GM19035 (cell line): ENCODE results near the gene IDH2.

Source experiments
- ATAC-seq: cut with Tn5 transposase; IDR thresholded peaks from one replicate; pipeline ENCODE4 v1.9.1; 2021; ENCODE audit not compliant: unreplicated experiment

The IDH2 gene

DNA sequence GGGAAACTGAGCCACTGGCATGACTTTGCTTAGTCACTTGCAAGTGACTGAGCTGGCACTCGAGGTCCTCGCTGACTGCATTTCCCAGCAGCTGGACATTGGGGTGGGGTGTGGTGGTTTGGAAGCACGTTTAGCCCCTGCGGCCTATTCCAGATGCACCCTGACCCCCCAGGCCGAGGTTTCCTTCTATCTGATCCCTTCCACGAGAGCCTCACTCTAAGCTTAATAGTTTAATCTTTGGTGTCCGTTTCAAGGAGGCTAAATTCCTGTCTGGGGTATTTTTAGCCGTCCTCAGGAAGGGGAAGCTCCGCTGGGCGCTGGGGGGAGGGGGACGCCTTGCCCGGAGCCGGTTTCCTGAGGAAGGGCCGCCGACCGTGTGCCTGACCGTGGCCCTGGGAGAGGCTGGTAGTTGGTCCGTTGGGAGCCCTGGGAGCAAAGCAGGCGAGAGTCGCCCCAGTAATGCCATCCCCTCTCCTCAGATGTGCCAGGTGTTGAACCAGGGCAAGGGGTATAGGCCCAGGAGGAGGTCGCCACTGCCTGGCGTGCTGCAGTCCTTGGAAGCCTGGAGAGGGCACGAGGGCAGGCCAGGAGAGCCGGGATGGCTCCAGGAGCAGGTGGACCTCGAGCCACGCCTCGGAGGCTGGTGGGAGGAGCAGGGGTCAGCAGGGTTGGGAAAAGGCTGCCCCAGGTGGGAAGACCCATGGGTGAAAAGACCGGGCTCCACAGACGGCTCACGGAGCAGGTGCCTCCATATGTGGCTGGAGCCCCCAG lies 37.2 kb downstream of the IDH2 start:
- no peak for ATAC-seq

GRCh38 chr15:90063770-90064247 lies 38.5 kb downstream of the IDH2 start:
- ATAC-seq, result no peak

GRCh38 chr15:90062973-90063769 lies 39.1 kb downstream of the IDH2 start:
- ATAC-seq, result no peak

DNA sequence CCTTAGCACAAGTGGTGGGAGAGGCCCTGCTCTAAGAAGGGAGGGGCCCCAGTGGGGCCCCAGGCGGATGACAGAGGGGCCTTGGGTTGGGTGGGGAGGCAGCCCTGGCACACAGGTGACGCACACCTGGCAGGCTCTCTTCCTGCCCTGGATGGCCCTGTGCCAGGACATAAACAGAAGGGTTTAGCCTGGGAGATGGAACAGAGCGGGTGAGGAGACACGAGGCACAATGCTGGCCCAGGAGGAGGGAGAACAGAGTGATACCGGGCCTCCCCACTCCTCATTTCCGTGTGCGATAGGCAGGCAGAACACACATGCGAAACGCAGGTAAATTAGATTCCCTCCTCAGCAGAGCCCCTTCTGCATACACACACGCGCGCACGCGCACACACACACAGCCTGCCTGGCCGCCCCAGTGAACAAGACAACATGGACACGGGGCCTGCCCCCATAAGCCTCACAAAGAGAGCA lies 39.8 kb downstream of the IDH2 start:
- ATAC-seq, result no peak

DNA sequence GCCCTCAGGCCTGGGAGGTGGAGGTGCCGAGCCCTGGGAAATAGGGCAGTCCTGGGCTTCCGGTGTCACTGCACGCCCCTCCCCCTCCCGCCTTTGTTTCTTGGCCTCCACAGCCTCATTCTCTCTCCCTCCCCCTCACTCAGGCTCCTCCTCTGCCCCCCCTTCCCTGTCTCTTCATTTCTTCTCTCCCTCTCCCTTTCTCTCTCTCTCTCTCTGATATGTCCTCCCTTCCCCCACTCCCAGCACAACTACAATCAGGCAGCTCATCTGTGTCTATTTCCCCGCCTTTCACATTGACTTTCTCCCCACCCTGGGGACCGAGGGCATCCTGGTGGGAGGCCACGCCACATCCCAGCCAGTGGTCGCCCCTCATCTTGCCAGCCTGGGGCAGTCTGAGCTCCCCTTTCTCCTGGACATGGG lies 40.2 kb downstream of the IDH2 start:
- no peak for ATAC-seq

DNA sequence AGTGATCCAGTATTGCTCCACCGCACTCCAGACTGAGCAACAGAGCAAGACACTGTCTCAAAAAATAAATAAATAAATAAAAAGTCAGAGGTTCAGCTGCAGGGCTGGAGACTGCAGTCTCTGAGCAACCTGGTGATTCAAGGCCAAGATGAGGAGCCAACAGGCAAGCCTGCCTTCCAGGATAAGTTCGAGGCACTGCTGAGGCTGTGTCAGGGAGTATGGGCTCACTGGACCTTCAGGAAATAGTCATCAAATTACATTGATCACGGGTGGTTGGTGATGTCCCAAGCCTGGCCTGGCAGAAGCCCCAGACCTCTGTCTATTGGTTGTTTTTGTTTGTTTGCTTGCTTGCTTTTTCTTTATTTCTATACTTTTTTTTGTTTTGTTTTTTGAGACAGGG lies 41.5 kb downstream of the IDH2 start:
- ATAC-seq, result no peak

DNA sequence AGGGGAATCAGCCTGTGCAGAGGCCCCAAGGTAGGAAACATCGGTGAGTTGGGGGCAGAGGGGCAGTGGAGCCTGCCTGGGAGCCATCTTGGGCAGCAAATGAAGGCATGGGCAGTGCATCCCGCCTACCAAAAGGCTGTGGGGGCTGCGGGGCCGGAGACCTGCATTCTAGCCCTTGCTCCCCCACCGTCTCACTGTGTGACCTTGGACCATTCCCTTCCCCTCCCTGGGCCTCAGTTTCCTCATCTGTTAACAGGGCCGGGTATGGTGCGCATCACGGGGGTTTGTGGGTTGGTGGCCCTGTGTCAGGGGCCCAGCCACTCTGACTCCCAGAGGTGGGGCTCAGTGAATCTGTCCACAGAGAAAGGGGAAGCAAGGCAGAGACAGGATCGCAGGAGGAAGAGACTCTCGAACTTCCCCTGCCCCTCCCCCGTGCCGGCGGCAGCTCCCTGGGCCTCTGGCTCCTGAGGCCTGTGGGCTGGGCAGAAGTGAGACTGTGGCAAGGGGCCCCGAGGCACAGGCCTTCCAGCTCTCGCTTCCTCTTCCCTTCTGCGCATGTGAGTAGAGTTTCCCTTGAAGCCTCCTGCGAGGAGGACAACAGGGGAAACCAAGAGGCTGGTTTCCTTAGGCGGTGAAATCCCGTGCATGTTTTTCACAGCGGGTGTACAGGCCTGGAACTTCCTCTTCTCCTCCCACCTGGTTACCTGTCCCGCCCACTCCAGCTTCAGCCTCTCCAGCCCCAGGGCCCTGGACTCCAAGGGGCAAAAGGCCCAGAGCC lies 42.9 kb downstream of the IDH2 start:
- ATAC-seq, result peak; percentile 83

GRCh38 chr15:90058775-90059174 lies 43.5 kb downstream of the IDH2 start:
- ATAC-seq, result no peak

- ATAC-seq, result peak; percentile 32
These were observed 44.0 kb downstream of the IDH2 start for GRCh38 chr15:90058308-90058707.

GRCh38 chr15:90056529-90056928 lies 45.7 kb downstream of the IDH2 start:
- ATAC-seq, result no peak

GRCh38 chr15:90055182-90055581 lies 47.1 kb downstream of the IDH2 start:
- no peak for ATAC-seq

DNA sequence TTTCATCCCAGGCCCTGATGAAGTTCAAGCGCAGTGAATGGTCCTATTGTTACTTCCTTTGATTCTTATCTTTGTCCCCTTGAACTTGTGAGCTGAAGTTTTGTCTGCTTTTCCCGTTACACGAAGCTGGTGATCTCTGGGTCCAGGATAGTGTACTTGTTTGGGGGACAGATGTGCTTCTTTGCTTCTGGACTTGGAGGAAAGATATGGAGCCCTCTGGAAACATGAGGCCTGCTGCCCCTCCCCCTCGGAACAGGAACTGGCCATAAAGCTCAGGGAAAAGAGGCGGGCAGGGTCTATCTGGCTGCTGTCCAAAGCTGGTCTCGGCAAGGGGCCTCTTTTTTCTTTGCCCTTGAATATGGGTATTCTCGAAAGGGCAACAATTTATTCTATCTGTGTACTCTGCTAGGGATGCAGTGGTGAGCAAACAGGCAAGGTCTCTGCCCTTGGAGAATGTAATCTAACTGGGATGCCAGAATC lies 47.6 kb downstream of the IDH2 start:
- ATAC-seq, result no peak

- ATAC-seq, result no peak
These were observed 48.4 kb downstream of the IDH2 start for GRCh38 chr15:90053685-90054466.

DNA sequence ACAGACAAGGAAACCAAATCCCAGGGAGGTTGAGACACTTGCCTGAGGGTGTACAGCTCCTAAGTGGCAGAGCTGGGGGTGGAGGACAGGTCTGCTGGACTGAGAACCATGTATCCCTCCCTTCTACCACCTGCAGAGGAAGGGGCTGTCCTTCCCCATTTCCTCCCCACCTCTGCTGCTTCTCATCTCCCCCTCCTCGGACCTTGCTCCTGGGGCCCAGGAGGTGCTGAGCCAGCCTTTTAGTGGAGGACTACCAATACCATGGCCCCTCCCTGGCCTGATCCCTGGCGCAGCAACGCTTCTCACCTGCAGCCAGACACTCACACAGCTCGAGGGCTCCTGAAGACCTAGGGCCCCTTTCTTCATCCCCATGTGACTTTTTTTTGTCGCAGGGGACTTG lies 50.4 kb downstream of the IDH2 start:
- ATAC-seq, result no peak

- ATAC-seq, result no peak
These were observed 52.3 kb downstream of the IDH2 start for GRCh38 chr15:90049666-90050604.

- no peak for ATAC-seq
These were observed 53.2 kb downstream of the IDH2 start for GRCh38 chr15:90049030-90049429.

GRCh38 chr15:90047956-90048575 lies 54.2 kb downstream of the IDH2 start:
- ATAC-seq, result no peak

DNA sequence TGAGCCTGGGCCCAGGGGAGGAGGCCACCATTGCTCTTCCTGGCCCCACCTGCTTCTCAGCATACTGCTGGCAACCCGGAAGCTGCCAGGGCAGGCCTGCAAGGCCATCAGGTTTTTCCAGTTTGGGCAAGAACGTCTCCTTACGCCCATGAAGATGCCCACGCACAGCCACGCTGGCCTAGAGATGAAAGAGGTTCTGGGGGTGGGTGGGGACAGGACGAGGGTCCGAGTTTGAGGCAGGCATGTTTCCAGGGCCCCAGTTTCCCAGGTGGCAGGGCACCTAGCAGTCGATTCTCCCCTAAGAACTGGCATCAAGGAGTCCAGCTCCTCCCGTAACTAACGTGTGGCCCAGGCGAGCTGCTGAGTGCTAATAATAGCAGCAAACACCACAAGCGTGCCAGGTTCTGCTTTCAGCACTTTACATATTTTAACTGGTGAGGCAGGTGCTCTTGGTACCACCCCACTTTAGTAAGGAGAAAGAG lies 55.3 kb downstream of the IDH2 start:
- peak; percentile 54 for ATAC-seq

GRCh38 chr15:90046289-90046688 lies 56.0 kb downstream of the IDH2 start:
- ATAC-seq, result no peak
